OCI-LY1 (cell line): ENCODE results near the gene KRT39.

Source experiments
- EZH2 ChIP-seq: fragments of 200-600 bp; sonication (generic), shearing (Covaris generic); IDR thresholded peaks from 2 replicates; pipeline ENCODE4 v1.8.0; 2017; ENCODE audit warnings: borderline replicate concordance, mixed run types, mild to moderate bottlenecking, antibody characterized with exemption, low read length, moderate library complexity, mixed read lengths
- TF ChIP-seq, protein P1 (sequence below): fragments of 200-600 bp; sonication (generic), shearing (Covaris generic); IDR thresholded peaks from 2 replicates; pipeline ENCODE4 v1.5.1; 2017; ENCODE audit warnings: mild to moderate bottlenecking, antibody characterized with exemption, low read length, moderate library complexity, mixed read lengths

DNA sequence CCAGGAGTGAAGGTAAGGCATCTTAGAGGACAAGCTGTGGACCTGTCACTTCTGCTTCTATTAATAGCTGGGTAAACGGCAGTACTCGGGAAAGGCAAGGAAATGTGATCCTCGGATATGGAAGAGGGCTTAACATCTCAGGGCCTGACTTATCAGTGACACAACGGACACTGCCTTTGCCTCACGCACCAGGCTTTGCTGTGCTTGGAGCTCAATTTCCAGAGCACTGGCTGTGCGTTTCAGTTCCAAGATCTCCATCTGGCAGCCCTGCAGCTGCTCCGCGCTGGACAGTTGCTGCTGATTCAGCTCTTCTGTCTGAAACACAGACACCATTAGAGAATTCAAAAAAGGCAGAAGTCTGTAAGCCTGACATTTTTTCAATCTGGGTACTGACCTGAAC lies 13.8 kb upstream of the KRT39 start:
- TF ChIP-seq, protein P1, sequence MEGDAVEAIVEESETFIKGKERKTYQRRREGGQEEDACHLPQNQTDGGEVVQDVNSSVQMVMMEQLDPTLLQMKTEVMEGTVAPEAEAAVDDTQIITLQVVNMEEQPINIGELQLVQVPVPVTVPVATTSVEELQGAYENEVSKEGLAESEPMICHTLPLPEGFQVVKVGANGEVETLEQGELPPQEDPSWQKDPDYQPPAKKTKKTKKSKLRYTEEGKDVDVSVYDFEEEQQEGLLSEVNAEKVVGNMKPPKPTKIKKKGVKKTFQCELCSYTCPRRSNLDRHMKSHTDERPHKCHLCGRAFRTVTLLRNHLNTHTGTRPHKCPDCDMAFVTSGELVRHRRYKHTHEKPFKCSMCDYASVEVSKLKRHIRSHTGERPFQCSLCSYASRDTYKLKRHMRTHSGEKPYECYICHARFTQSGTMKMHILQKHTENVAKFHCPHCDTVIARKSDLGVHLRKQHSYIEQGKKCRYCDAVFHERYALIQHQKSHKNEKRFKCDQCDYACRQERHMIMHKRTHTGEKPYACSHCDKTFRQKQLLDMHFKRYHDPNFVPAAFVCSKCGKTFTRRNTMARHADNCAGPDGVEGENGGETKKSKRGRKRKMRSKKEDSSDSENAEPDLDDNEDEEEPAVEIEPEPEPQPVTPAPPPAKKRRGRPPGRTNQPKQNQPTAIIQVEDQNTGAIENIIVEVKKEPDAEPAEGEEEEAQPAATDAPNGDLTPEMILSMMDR: no peak
- TF ChIP-seq EZH2: no peak
